HUES64 (cell line): ENCODE results near the gene SPEM2.

Experiments used
- H3K27ac ChIP-seq: 2 replicates; pipeline ENCODE4 v1.7.0; 2013; ENCODE audit warnings: low read depth, low read length, inconsistent platforms
- H3K27me3 ChIP-seq: 2 replicates; pipeline ENCODE4 v1.6.1; 2013; ENCODE audit warnings: mild to moderate bottlenecking, low read length; ENCODE audit not compliant: insufficient read depth
- H3K36me3 ChIP-seq: 2 replicates; pipeline ENCODE4 v1.6.1; 2013; ENCODE audit warnings: mild to moderate bottlenecking, low read length; ENCODE audit not compliant: insufficient read depth
- H3K4me1 ChIP-seq: 2 replicates; pipeline ENCODE4 v1.6.1; 2013; ENCODE audit warnings: mild to moderate bottlenecking, low read length, moderate library complexity; ENCODE audit not compliant: insufficient read depth
- H3K4me3 ChIP-seq: 2 replicates; pipeline ENCODE4 v1.5.1; 2013; ENCODE audit warnings: mild to moderate bottlenecking, low read length, moderate library complexity
- H3K9ac ChIP-seq: 2 replicates; pipeline ENCODE4 v1.6.1; 2013; ENCODE audit warnings: mild to moderate bottlenecking, low read depth, low read length
- H3K9me3 ChIP-seq: 2 replicates; pipeline ENCODE4 v1.6.1; 2013; ENCODE audit warnings: low read depth, low read length; ENCODE audit not compliant: insufficient read depth
- WGBS: fragments of 150-250, 120-280 bp; methylation state at CpG from one replicate; pipeline ENCODE4 v1.1.7; 2013; ENCODE audit warnings: missing lambda C conversion rate; 5-methylcytosine and 5-hydroxymethylcytosine counted together

The SPEM2 gene

GRCh38 chr17:7445619-7445968, 20.2 kb downstream of the SPEM2 start:
- Histone ChIP-seq H3K4me3 (peak overlapping the region; percentile 68), H3K4me1 (peaks cover 19% of the 10 kb centered on the region), H3K27me3 (peaks cover 5% of the 10 kb centered on the region; the same call in 1 of the 2 replicates), H3K27ac (peak overlapping the region; percentile 81; the same call in 1 of the 2 replicates), H3K9me3 (no peaks in the 10 kb centered on the region), H3K9ac (peak overlapping the region; percentile 62; the same call in 1 of the 2 replicates), H3K36me3 (no peaks in the 10 kb centered on the region)
- WGBS: 2% methylated on average over 16 of the region's 16 CpGs

DNA sequence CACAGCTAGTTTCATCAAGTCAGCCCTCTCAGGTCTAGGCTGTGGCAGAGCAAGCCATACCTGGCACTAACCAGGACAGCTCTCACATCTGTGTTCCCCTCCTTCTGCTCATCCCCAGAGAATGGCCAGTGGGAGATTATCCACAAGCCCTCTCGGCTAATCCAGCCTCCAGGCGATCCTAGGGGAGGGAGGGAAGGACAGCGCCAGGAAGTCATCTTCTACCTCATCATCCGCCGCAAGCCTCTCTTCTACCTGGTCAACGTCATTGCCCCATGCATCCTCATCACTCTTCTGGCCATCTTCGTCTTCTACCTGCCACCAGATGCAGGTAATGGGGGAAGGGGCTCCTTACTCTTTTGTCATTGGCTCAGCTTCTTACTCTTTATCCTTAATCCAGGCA, 23.0 kb downstream of the SPEM2 start:
- Histone ChIP-seq H3K27me3 (no peaks in the 10 kb centered on the region), H3K9me3 (no peaks in the 10 kb centered on the region), H3K4me1 (peaks cover 11% of the 10 kb centered on the region), H3K27ac (no peak overlapping the region), H3K4me3 (no peak overlapping the region), H3K36me3 (no peaks in the 10 kb centered on the region), H3K9ac (no peak overlapping the region)
- WGBS: 88% methylated on average over 7 of the region's 7 CpGs

- Histone ChIP-seq H3K4me3 (no peak overlapping the region), H3K27ac (peak overlapping the region; percentile 40)
Measured at GRCh38 chr17:7459961-7460545, 34.6 kb downstream of the SPEM2 start.

GRCh38 chr17:7460850-7461660, 35.6 kb downstream of the SPEM2 start:
- Histone ChIP-seq H3K9me3 (no peaks in the 10 kb centered on the region), H3K36me3 (0 out of 2 replicates have a peak, but pooled peaks cover 6% of the 10 kb centered on the region), H3K4me1 (peaks cover 7% of the 10 kb centered on the region), H3K27ac (no peak overlapping the region; the same call in 1 of the 2 replicates), H3K27me3 (no peaks in the 10 kb centered on the region), H3K9ac (no peak overlapping the region), H3K4me3 (no peak overlapping the region)
- WGBS: 69% methylated on average over 7 of the region's 7 CpGs

More at GRCh38 chr17:7459961-7460545, 34.6 kb downstream of the SPEM2 start:
- H3K9me3 ChIP-seq: no peaks in the 10 kb centered on the region
- 0 out of 2 replicates have a peak, but pooled peaks cover 6% of the 10 kb centered on the region for H3K36me3 ChIP-seq
- no peak overlapping the region for H3K9ac ChIP-seq
- 80% methylated on average over 2 of the region's 3 CpGs for WGBS
- H3K27me3 ChIP-seq: no peaks in the 10 kb centered on the region
- H3K4me1 ChIP-seq: peaks cover 7% of the 10 kb centered on the region

- Histone ChIP-seq H3K4me1 (peaks cover 7% of the 10 kb centered on the region), H3K4me3 (no peak overlapping the region), H3K27ac (no peak overlapping the region), H3K9ac (no peak overlapping the region; the same call in 1 of the 2 replicates), H3K27me3 (no peaks in the 10 kb centered on the region), H3K9me3 (no peaks in the 10 kb centered on the region), H3K36me3 (peaks cover 15% of the 10 kb centered on the region)
- WGBS: 95% methylated on average over 44 of the region's 44 CpGs
Measured at GRCh38 chr17:7462474-7463371, 37.3 kb downstream of the SPEM2 start.

DNA sequence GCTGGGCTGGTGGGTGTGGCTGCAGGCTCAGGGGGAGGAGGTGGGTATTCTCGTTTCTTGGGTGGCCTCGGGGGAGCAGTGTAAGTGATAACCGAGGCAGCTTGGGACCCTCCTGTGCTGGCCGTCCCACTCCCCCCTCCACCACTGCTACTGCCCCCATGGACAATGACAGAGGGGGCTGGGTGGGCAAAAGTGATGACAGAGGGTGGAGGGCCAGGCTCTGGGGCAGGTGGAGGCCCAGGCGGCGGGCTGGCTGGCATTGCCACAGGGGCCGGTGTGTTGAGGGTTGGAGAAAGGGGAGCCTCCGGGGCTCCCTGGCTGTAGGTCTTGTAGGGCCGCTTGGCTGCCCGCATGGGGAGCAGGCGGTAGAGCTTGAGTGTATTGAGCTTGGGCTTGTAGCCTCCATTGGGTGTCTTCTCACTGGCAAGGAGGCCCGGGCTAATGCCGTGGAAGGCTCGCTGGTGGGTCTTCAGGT, 38.0 kb downstream of the SPEM2 start:
- Histone ChIP-seq H3K36me3 (peaks cover 15% of the 10 kb centered on the region), H3K4me3 (no peak overlapping the region), H3K27ac (no peak overlapping the region), H3K9me3 (no peaks in the 10 kb centered on the region), H3K4me1 (peaks cover 7% of the 10 kb centered on the region), H3K9ac (no peak overlapping the region), H3K27me3 (no peaks in the 10 kb centered on the region)
- 91% methylated on average over 11 of the region's 14 CpGs for WGBS

- no peak overlapping the region for H3K27ac ChIP-seq
- H3K4me3 ChIP-seq: no peak overlapping the region
- no peaks in the 10 kb centered on the region for H3K27me3 ChIP-seq
- H3K9me3 ChIP-seq: no peaks in the 10 kb centered on the region
- H3K9ac ChIP-seq: no peak overlapping the region
- peaks cover 17% of the 10 kb centered on the region for H3K36me3 ChIP-seq
- 93% methylated on average over 9 of the region's 9 CpGs for WGBS
- peaks cover 7% of the 10 kb centered on the region for H3K4me1 ChIP-seq
Measured at GRCh38 chr17:7464081-7464480, 38.7 kb downstream of the SPEM2 start.

GRCh38 chr17:7465597-7466275, 40.3 kb downstream of the SPEM2 start:
- H3K4me1 ChIP-seq: peaks cover 7% of the 10 kb centered on the region
- peaks cover 17% of the 10 kb centered on the region for H3K36me3 ChIP-seq
- H3K9me3 ChIP-seq: no peaks in the 10 kb centered on the region

GRCh38 chr17:7466318-7466638, 40.9 kb downstream of the SPEM2 start:
- Histone ChIP-seq H3K9me3 (no peaks in the 10 kb centered on the region), H3K4me1 (peaks cover 4% of the 10 kb centered on the region; the same call in 1 of the 2 replicates), H3K27ac (no peak overlapping the region), H3K36me3 (peaks cover 17% of the 10 kb centered on the region), H3K9ac (no peak overlapping the region), H3K27me3 (no peaks in the 10 kb centered on the region), H3K4me3 (no peak overlapping the region)
- WGBS: 93% methylated on average over 9 of the region's 9 CpGs

More at GRCh38 chr17:7465597-7466275, 40.3 kb downstream of the SPEM2 start:
- Histone ChIP-seq H3K4me3 (no peak overlapping the region), H3K9ac (no peak overlapping the region), H3K27me3 (no peaks in the 10 kb centered on the region), H3K27ac (no peak overlapping the region)
- 94% methylated on average over 31 of the region's 33 CpGs for WGBS

DNA sequence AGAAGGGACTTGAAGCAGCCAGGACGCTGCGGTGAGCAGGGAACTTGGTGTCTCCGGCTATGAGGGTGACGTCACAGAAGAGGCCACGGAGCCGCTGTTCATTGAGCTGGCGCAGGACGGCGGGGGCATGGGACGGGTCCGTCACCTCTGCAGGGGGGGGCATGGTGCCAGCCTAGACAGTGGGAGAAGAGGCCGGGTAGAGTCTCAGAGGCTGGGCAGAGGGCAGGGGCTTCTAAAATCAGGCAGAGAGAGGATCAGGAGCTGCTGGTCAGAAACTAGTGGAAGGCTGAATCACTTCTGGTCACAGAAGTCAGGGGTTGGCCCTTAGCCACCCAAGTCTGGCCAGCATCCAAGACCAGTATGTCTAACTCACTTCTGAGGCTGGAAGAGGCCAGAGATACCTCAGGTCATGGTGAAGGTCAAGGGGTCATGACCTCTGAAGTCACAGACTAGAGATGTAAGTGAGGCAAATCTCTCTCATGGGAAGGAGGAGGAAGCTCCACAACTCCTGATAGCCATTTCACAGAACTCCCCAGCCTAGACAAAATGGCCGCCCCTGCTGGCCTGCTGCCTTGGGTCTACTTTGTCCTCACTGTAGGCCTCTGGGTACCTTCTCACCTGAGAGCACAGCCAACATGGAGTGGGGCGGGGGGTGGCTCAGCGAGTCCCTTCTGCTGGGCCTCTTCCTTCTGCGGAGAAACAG, 41.4 kb downstream of the SPEM2 start:
- H3K27ac ChIP-seq: no peak overlapping the region

More for the DNA sequence above, 41.4 kb downstream of the SPEM2 start:
- whole genome bisulfite sequencing: 91% methylated on average over 16 of the region's 16 CpGs
- Histone ChIP-seq H3K9me3 (no peaks in the 10 kb centered on the region), H3K9ac (no peak overlapping the region), H3K27me3 (no peaks in the 10 kb centered on the region), H3K4me3 (no peak overlapping the region), H3K4me1 (no peaks in the 10 kb centered on the region), H3K36me3 (peaks cover 17% of the 10 kb centered on the region)
